K562 (cell line): ENCODE measurements around the gene ABHD14A. TPM values are rescaled to one million over a fixed set of nuclear protein-coding genes. Genes with fewer than 3 reads are reported as not detected.
A peak's percentile ranks its signal among the peaks of the same experiment; 100 is the strongest.

Experiments
- CBFA2T2 ChIP-seq: fragments of 450-650 bp; conservative IDR thresholded peaks from 2 replicates; pipeline ENCODE4 v1.6.1; 2017; ENCODE audit warnings: mild to moderate bottlenecking
- NRF1 ChIP-seq, 2 experiments: fragments of 450-650 bp; IDR thresholded peaks in 1 of 2; conservative IDR thresholded peaks in 1 of 2; 2 replicates each; pipeline ENCODE4 v1.6.1; 2014; ENCODE audit warnings: mild to moderate bottlenecking in 2 of 2
- SIN3A ChIP-seq, 2 experiments: fragments of 150-350 bp in 1 of 2; IDR thresholded peaks; 2 replicates each; pipeline ENCODE4 v1.6.1; 2011 to 2016; ENCODE audit warnings: borderline replicate concordance in 2 of 2, low read depth in 2 of 2, low read length in 2 of 2, mild to moderate bottlenecking in 2 of 2, moderate library complexity in 2 of 2; ENCODE audit not compliant: control insufficient read depth in 1 of 2
- VEZF1 ChIP-seq: fragments of 200-800 bp; sonication (Bioruptor generic); IDR thresholded peaks from 2 replicates; pipeline ENCODE4 v1.6.1; 2017; ENCODE audit warnings: missing genetic modification characterization, missing compliant biosample characterization
- ZNF175 ChIP-seq: fragments of 200-800 bp; sonication (Bioruptor generic); IDR thresholded peaks from 2 replicates; pipeline ENCODE4 v1.6.1; 2016; ENCODE audit warnings: low read depth, mild to moderate bottlenecking, missing genetic modification characterization, missing compliant biosample characterization
- ZNF282 ChIP-seq: sonication (generic); formaldehyde crosslinking; IDR thresholded peaks from 2 replicates; pipeline ENCODE4 v1.8.1; 2023; ENCODE audit warnings: missing genetic modification reagents
- ZNF77 ChIP-seq: fragments of 250-450 bp; sonication (Bioruptor Pico); IDR thresholded peaks from 2 replicates; pipeline ENCODE4 v1.5.0; 2020
- polyA plus RNA-seq, 8 experiments: library from polyadenylated mRNA; depleted of rRNA in 4 of 8; stranded (reverse) in 5 of 8; unstranded in 3 of 8; fragments of >200 nt; fragmentation: Nextera tagmentation in 2 of 8; fragmentation: Illumina TruSeq in 1 of 8; extraction: Ambion mirVana in 2 of 8; extraction: Trizol in 1 of 8; gene quantifications; 2 replicates each; pipeline versions ENCODE4 v1.2.1 to v1.2.3, GENCODE V29; 2011 to 2014; ENCODE audit warnings: inconsistent platforms in 1 of 8, missing spikeins in 1 of 8
- total RNA-seq, 7 experiments: library from RNA; depleted of rRNA in 6 of 7; stranded (reverse); fragments of >200 nt in 6 of 7; fragmentation: Illumina TruSeq in 2 of 7; extraction: Trizol in 2 of 7; gene quantifications; 2 replicates each; pipeline versions ENCODE4 v1.2.1 to v1.2.3, GENCODE V29; 2011 to 2021; ENCODE audit warnings: low replicate concordance in 1 of 7
- TF ChIP-seq, protein P1 (sequence below), 3 experiments: fragments of 200-800 bp in 1 of 3; sonication (Bioruptor generic) in 1 of 3; sonication (generic) in 1 of 3; formaldehyde crosslinking in 1 of 3; IDR thresholded peaks; 2 replicates each; pipeline versions ENCODE4 v1.6.1 to v1.8.0; 2016 to 2022; ENCODE audit warnings: mild to moderate bottlenecking in 2 of 3, missing compliant biosample characterization in 2 of 3, missing genetic modification characterization in 2 of 3, missing genetic modification reagents in 1 of 3
- TF ChIP-seq, protein P2 (sequence below), 2 experiments: fragments of 450-650 bp; IDR thresholded peaks; 2 replicates each; pipeline ENCODE4 v1.6.1; 2016; ENCODE audit warnings: mild to moderate bottlenecking in 2 of 2, borderline replicate concordance in 1 of 2, low read depth in 1 of 2, moderate library complexity in 1 of 2

Gene ABHD14A
- total and polyA plus RNA-seq, 9 of the 15 experiments (the other 6 are each of a cell fraction or from before 2014, with no cell fraction given), result 0.90 to 10.5 (median 8.3) TPM

- no peak for TF ChIP-seq VEZF1
- TF ChIP-seq CBFA2T2, result 0 out of 2 replicates have a peak, but pooled peaks have one; percentile 23
- no peak for TF ChIP-seq NRF1 (conservative IDR thresholded peaks at IDR 0.05 in 1 of 2, IDR thresholded peaks at IDR 0.05 in 1 of 2)
- TF ChIP-seq SIN3A (IDR thresholded peaks at IDR 0.05; ENCODE audit: borderline replicate concordance in 2 of 2, control insufficient read depth in 1 of 2, low read depth in 2 of 2, low read length in 2 of 2), result no peak
- TF ChIP-seq, protein P1, sequence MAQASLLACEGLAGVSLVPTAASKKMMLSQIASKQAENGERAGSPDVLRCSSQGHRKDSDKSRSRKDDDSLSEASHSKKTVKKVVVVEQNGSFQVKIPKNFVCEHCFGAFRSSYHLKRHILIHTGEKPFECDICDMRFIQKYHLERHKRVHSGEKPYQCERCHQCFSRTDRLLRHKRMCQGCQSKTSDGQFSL (CRISPR knock-in tag; IDR thresholded peaks at IDR 0.05), result peak; percentile 70
- TF ChIP-seq, protein P1 (tag; IDR thresholded peaks at IDR 0.05), result peak in 1 of 2 experiments; percentile 16; a peak in 1 of 4 replicates
- TF ChIP-seq ZNF77 (CRISPR knock-in tag), result no peak
- TF ChIP-seq, protein P2, sequence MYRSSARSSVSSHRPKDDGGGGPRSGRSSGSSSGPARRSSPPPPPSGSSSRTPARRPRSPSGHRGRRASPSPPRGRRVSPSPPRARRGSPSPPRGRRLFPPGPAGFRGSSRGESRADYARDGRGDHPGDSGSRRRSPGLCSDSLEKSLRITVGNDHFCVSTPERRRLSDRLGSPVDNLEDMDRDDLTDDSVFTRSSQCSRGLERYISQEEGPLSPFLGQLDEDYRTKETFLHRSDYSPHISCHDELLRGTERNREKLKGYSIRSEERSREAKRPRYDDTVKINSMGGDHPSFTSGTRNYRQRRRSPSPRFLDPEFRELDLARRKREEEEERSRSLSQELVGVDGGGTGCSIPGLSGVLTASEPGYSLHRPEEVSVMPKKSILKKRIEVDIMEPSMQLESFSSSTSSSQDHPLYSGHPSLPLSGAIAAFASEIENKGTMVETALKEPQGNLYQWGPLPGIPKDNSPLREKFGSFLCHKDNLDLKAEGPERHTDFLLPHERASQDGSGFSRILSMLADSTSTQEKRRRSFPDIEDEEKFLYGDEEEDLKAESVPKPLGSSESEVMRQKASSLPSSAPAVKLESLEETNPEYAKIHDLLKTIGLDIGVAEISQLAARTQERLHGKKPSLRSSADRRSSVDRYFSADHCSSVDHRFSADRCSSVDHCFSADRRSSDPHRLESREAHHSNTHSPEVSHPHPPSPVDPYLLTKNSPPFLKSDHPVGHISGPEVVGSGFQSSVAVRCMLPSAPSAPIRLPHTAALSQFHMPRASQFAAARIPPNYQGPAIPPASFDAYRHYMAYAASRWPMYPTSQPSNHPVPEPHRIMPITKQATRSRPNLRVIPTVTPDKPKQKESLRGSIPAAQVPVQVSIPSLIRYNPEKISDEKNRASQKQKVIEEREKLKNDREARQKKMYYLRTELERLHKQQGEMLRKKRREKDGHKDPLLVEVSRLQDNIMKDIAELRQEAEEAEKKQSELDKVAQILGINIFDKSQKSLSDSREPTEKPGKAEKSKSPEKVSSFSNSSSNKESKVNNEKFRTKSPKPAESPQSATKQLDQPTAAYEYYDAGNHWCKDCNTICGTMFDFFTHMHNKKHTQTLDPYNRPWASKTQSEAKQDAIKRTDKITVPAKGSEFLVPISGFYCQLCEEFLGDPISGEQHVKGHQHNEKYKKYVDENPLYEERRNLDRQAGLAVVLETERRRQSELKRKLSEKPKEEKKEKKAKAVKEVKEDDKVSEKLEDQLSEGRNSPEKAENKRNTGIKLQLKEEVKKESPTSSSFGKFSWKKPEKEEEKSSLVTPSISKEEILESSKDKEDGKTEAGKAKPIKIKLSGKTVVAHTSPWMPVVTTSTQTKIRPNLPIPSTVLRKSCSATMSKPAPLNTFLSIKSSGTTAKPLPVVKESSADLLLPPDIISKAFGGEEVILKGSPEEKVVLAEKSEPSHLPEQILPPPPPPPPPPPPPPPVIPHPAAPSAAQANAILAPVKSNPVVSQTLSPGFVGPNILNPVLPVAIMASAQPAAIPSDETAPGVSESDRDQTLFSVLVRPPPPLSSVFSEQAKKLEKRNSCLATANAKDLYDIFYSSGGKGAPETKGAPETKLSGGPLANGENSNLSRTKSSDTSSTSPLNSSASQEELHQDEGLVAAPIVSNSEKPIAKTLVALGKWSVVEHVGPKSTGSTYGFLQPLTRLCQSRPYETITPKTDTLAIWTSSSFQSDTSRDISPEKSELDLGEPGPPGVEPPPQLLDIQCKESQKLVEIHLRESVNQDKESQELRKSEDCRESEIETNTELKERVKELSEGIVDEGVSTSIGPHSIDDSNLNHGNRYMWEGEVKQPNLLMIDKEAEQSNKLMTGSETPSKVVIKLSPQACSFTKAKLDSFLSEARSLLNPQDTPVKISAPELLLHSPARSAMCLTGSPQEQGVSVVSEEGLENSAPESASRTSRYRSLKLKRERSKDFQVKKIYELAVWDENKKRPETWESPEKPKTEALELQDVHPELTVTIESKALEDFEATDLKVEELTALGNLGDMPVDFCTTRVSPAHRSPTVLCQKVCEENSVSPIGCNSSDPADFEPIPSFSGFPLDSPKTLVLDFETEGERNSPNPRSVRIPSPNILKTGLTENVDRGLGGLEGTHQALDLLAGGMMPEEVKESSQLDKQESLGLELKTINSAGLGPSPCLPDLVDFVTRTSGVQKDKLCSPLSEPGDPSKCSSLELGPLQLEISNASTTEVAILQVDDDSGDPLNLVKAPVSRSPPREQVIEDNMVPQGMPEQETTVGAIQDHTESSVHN (IDR thresholded peaks at IDR 0.05; ENCODE audit: borderline replicate concordance in 1 of 2, low read depth in 1 of 2), result no peak
- TF ChIP-seq ZNF175, result no peak
- no peak for TF ChIP-seq ZNF282 (CRISPR knock-in tag)
Observed at GRCh38 chr3:51968170-51968775, 6.6 kb upstream of the ABHD14A start (continued).
